ENCODE data around the gene RBM23. TPM values are rescaled to one million over a fixed set of nuclear protein-coding genes. Genes with fewer than 3 reads are reported as not detected.

Gene RBM23
- total RNA-seq, 1 donor from 2014 or later = 170 TPM

DNA sequence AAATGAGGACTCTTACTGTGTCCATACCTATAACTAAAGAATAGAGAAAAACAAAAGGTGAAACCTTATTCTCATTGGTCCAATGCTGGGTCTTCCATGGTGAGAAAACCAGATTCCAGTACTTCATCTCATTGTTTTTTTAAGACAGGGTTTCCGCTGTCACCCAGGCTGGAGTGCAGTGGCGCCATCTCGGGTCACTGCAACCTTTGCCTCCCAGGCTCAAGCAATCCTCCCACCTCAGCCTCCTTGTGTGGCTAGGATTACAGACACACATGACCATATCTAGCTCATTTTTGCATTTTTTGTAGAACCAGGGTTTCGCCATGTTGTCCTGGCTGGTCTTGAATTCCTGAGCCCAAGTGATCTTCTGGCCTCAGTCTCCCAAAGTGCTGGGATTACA lies 13.3 kb downstream of the RBM23 start:
- Histone ChIP-seq H3K9me3 (ENCODE audit: low read depth) (no peaks in the 10 kb centered on the region), H4K20me1 (ENCODE audit: low read depth) (no peaks in the 10 kb centered on the region), H3K27me3 (no peaks in the 10 kb centered on the region), H3F3A (ENCODE audit: low read depth) (peaks cover 13% of the 10 kb centered on the region), H3K27ac (no peak overlapping the region), H3K9ac (no peak overlapping the region), H3K4me3 (no peak overlapping the region), H3K4me1 (no peaks in the 10 kb centered on the region), H2AFZ (replicated peaks) (no peak overlapping the region), H3K4me2 (no peak overlapping the region), H3K36me3 (peaks cover 4% of the 10 kb centered on the region), H3K79me2 (ENCODE audit: low read depth) (peaks cover 2% of the 10 kb centered on the region)
- no peak for TF ChIP-seq EZH2phosphoT487 (IDR thresholded peaks at IDR 0.05)
- TF ChIP-seq, protein P1, sequence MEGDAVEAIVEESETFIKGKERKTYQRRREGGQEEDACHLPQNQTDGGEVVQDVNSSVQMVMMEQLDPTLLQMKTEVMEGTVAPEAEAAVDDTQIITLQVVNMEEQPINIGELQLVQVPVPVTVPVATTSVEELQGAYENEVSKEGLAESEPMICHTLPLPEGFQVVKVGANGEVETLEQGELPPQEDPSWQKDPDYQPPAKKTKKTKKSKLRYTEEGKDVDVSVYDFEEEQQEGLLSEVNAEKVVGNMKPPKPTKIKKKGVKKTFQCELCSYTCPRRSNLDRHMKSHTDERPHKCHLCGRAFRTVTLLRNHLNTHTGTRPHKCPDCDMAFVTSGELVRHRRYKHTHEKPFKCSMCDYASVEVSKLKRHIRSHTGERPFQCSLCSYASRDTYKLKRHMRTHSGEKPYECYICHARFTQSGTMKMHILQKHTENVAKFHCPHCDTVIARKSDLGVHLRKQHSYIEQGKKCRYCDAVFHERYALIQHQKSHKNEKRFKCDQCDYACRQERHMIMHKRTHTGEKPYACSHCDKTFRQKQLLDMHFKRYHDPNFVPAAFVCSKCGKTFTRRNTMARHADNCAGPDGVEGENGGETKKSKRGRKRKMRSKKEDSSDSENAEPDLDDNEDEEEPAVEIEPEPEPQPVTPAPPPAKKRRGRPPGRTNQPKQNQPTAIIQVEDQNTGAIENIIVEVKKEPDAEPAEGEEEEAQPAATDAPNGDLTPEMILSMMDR (IDR thresholded peaks at IDR 0.05) = no peak
- TF ChIP-seq EZH2 (IDR thresholded peaks at IDR 0.05) = no peak
- no peak overlapping the region for H3K4me3 Mint-ChIP-seq
- peaks cover 48% of the 10 kb centered on the region for H3K36me3 Mint-ChIP-seq
- H3K27me3 Mint-ChIP-seq (ENCODE audit: insufficient read depth, low read depth) = peaks cover 2% of the 10 kb centered on the region
- no peaks in the 10 kb centered on the region for H3K9me3 Mint-ChIP-seq
- H3K27ac Mint-ChIP-seq = no peak overlapping the region
- H3K4me1 Mint-ChIP-seq = peaks cover 4% of the 10 kb centered on the region
- no peak for DNase-seq (ENCODE audit: low spot score)

DNA sequence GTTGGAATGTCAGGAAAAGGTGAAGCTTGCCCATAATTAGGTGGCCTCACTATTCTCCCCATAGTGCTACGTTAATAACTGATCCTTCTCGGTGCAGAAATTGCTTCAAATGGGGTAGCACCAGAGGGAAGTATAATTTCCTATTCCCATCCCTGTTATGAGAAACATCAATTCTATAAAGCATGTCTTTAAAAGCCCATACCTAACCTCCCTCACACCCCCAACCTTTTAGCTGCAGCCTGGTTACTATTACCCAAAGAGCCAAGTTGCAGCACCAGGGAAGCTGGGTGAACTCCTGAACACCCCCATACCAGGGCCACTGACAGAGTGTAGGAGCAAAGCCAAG lies 15.2 kb downstream of the RBM23 start:
- H3K4me3 Mint-ChIP-seq = no peak overlapping the region
- Histone ChIP-seq H3K27me3 (no peaks in the 10 kb centered on the region), H3K36me3 (peaks cover 4% of the 10 kb centered on the region), H3K4me2 (no peak overlapping the region), H4K20me1 (ENCODE audit: low read depth) (peaks cover 10% of the 10 kb centered on the region), H3K79me2 (ENCODE audit: low read depth) (no peaks in the 10 kb centered on the region), H3K4me1 (peaks cover 10% of the 10 kb centered on the region), H3F3A (ENCODE audit: low read depth) (peaks cover 32% of the 10 kb centered on the region), H3K4me3 (no peak overlapping the region), H3K9me3 (ENCODE audit: low read depth) (no peaks in the 10 kb centered on the region), H3K9ac (no peak overlapping the region), H2AFZ (replicated peaks) (no peak overlapping the region), H3K27ac (no peak overlapping the region)
- peaks cover 2% of the 10 kb centered on the region for H3K27me3 Mint-ChIP-seq (ENCODE audit: insufficient read depth, low read depth)
- H3K27ac Mint-ChIP-seq = no peak overlapping the region
- no peak for DNase-seq (ENCODE audit: low spot score)
- H3K9me3 Mint-ChIP-seq = no peaks in the 10 kb centered on the region
- peaks cover 8% of the 10 kb centered on the region for H3K4me1 Mint-ChIP-seq
- peaks cover 43% of the 10 kb centered on the region for H3K36me3 Mint-ChIP-seq
- TF ChIP-seq, protein P1 (IDR thresholded peaks at IDR 0.05) = no peak
- TF ChIP-seq EZH2phosphoT487 (IDR thresholded peaks at IDR 0.05) = no peak
- no peak for TF ChIP-seq EZH2 (IDR thresholded peaks at IDR 0.05)

DNA sequence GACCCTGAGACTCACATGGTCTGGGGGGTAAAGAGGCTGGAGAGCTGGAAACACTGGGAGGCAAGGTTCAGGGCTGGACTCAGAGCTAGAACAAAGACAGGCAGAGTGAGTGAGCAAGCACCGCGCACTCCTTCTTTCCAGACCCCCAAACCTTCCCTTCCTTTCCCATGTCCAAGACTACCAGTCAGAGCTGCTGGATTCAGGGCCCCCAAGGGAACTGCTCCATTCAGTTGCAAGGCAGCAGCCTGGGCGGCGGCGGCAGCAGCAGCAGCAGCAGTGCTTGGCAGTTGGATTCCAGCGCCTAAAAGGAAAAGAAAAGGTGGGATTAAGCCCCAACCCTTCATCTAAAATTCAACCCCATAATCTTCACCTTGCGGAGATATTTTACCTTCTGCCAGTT lies 17.1 kb downstream of the RBM23 start:
- Histone ChIP-seq H4K20me1 (ENCODE audit: low read depth) (peaks cover 10% of the 10 kb centered on the region), H3K36me3 (no peaks in the 10 kb centered on the region), H3K4me2 (no peak overlapping the region), H3K9me3 (ENCODE audit: low read depth) (no peaks in the 10 kb centered on the region), H3F3A (ENCODE audit: low read depth) (peaks cover 36% of the 10 kb centered on the region), H3K9ac (no peak overlapping the region), H2AFZ (replicated peaks) (no peak overlapping the region), H3K4me1 (peaks cover 10% of the 10 kb centered on the region), H3K79me2 (ENCODE audit: low read depth) (no peaks in the 10 kb centered on the region), H3K27ac (no peak overlapping the region), H3K27me3 (no peaks in the 10 kb centered on the region), H3K4me3 (no peak overlapping the region)
- Mint-ChIP-seq H3K4me1 (peaks cover 8% of the 10 kb centered on the region), H3K4me3 (no peak overlapping the region), H3K9me3 (no peaks in the 10 kb centered on the region), H3K27ac (no peak overlapping the region), H3K27me3 (ENCODE audit: insufficient read depth, low read depth) (peaks cover 2% of the 10 kb centered on the region), H3K36me3 (peaks cover 37% of the 10 kb centered on the region)
- no peak for DNase-seq (ENCODE audit: low spot score)
- TF ChIP-seq, protein P1 (IDR thresholded peaks at IDR 0.05) = no peak
- TF ChIP-seq EZH2phosphoT487 (IDR thresholded peaks at IDR 0.05) (no peak), EZH2 (IDR thresholded peaks at IDR 0.05) (no peak)
